Embryonic facial prominence (tissue), 1 donor: ENCODE data around the gene PXN.
"Not testable (repeated sequence)": the region's sequence is repeated elsewhere in the genome, so short reads cannot be mapped to it uniquely, and the experiment has no call there.

ENCODE experiments used
- DNase-seq: peaks from one replicate; pipeline ENCODE4 v3.0.0-alpha.2; 2016; ENCODE audit errors: extremely low spot score

Gene PXN

GRCh38 chr12:120241561-120242274, 23.8 kb downstream of the PXN start:
- DNase-seq, result no peak

- DNase-seq, result no peak
Observed at GRCh38 chr12:120240495-120240833, 25.1 kb downstream of the PXN start.

DNA sequence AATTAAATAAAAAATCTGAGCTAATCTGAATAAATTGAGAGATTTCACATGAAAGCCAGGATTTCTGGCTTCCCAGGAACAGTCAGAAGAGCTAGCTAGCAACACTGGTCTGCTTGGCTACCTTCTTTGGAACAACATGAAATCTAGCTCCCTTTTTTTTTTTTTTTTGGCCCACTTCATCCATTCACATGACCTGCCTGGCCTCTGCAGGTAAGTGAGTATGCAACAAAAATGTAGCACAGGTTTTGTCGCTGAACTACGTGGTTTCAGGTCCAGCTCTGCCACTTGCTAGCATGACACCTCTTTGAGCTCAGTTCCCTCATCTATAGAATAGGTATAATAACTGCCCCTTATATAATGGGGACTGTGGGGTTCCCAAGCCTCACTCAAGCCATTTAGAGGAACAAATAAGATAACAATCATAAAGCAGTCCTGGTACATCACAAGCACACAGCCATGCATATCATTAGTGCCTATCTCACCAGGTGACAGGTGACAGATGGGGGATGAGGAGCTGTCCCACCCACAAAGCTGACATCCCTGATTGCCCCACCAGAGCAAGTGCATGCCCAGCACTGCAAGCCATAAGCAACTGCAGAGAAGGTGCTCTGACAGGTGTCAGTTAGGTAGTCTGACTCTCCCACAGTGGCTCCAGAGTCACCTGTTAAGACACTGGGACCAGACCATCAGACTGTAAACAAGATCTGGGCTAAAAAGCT, 25.6 kb downstream of the PXN start:
- DNase-seq, result no peak

DNA sequence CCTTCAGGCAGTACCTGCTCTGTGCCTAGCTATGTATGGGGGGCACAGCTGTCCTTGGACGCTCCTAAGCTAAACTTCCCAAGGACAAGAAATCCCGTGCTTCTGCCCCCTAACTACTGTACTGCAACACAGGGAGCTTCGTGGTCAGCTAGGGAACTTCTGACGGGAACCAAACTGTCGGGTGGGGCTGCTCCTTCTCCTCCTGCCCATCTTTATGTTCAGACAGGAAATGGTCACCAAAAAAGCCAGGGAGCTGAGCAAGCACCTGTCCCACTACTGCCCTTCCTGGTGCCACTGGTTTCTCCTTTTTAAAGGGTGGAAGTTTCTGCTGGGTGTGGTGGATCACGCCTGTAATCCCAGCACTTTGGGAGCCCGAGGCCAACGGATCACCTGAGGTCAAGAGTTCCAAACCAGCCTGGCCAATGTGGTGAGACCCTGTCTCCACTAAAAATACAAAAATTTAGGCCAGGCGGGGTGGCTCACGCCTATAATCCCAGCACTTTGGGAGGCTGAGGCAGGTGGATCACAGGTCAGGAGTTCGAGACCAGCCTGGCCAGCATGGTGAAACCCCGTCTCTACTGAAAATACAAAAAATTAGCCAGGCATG, 26.6 kb downstream of the PXN start:
- no peak for DNase-seq

GRCh38 chr12:120238217-120238616, 27.3 kb downstream of the PXN start:
- DNase-seq, result no peak

- DNase-seq, result no peak
Observed at GRCh38 chr12:120237360-120238171, 28.0 kb downstream of the PXN start.

GRCh38 chr12:120236809-120237208, 28.7 kb downstream of the PXN start:
- DNase-seq, result not testable (repeated sequence)

- no peak for DNase-seq
Observed at GRCh38 chr12:120235369-120236323, 29.9 kb downstream of the PXN start.

- DNase-seq, result no peak
Observed at GRCh38 chr12:120234643-120235368, 30.7 kb downstream of the PXN start.

DNA sequence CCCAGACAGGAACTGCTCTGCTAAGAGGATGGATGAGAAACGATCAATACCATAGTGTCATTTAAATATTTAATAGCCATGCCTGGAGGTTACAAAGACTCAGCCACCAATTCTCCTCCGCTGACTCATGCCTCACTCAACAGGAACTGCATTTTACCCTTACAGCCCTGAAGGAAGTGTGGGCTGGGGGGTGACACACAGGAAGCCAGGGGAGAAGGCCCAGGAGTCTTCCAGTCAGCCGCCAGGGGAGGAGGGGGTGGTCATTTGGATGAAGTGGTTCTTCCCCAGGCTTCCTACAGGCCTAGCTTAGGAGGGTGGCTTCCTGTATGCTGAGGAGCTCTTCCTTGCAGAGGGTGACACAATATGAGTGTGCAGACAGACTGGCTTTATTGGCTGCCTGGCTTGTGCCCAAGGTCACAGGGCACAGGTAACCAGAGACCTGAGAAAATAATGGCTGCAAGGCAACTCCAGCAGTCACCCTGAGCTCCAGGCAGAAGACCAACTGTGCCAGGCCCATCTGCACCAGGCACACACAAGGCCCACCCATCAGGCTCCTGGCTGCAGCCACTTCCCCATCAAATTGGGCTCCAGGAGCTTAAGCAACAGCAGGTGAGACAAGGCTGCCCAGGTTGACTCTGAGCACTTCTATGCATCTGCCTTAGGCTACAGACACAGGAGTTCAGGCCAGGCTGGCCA, 34.1 kb downstream of the PXN start:
- DNase-seq, result no peak

- no peak for DNase-seq
Observed at GRCh38 chr12:120230974-120231315, 34.6 kb downstream of the PXN start.

GRCh38 chr12:120230326-120230973, 35.1 kb downstream of the PXN start:
- peak; percentile 71 for DNase-seq

DNA sequence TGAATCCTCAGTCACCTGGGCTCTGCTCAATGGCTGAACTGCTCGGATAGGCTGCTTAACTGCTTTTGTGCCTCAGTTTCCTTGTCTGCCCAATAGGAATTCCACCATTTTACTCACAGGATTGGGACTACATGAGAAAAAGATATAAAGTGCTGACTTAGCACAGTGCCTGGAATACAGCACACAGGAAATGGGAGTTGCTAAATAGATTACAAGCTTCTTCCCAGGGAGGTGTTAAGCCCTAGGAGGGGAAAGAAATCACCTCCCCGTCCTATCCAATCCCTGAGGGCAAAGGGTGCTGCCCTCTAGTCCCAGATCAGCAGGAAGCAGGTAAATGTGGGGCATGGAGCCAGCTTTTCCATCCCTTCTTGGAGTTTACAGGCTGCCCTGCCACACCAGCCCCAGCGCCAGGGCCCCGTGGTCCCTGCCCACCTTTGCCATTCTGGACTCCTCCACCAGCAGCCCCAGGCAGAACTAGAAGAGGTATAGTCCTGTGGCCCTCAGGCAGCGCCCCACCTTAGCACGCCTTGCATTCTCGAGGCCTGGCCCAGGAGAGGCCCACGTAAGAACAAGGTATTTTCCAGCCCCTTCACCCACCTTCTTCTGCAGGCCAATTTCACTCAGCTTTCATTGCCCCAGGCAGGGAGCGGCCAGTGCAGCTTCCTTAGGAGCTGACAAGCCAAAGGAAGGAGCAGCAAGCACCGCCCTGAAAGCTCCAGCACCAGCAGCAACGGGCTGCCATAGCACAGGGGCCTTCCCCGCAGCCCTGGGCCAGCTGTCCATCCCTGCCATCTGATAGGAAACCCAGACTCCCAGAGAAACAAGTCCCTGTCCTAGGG, 35.8 kb downstream of the PXN start:
- no peak for DNase-seq

DNA sequence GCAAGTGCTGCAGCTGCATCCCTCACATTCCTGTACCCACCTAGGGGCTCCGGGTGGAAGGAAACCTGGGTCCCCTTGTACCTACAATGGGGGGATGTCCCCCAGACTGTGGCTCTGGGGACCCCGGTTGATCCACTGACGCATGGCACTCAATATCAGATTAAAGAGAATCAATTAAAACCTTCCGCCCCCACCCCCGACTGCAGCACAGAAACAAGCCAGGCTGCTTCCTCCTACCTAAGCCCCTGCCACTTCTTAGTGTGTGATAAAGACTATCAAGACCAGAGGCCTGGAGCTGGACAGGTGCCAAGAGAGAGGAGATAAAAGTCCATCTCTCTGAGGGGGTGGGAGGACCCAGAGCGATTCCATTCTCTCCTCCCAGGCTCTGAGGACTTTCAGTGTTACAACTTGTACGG, 36.5 kb downstream of the PXN start:
- no peak for DNase-seq

DNA sequence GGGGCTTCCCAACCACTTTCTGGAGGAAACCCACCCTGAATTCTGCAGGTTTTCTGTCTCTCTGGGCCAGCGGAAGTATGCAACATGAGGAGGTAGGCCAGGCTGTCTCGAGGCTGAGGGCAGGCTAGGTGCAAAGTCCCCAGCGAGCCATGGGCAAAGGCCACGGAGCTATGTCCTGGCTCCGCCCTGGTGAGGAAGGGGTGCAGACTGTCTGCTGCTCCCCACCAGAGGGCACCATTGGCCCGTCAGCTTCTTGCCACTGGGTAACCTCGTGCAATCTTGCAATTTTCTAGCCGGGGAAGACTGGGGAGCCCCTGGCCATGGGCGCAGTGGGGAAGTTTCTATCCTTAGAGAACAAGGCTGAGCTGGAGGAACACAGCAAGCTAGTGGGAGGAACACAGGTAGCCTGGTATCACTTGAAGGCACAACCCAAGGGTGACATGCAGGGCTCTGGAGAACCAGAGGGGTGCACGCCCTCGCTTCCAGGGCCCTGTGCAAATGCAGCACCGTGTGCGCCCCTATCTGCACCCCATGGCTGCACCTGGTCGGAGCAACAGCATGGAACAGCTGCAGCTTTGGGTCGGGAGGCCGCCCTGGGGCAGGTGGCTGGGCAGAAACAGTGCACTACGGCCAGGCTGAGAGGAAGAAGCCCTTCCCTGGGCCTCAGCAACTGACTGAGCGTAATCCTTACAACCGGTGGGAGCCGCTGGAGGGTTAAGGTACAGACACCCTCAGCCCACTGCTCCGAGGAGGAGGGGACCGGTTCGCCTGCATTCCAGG, 37.0 kb downstream of the PXN start:
- peak; percentile 63 for DNase-seq

GRCh38 chr12:120228041-120228290, 37.6 kb downstream of the PXN start:
- DNase-seq, result no peak

DNA sequence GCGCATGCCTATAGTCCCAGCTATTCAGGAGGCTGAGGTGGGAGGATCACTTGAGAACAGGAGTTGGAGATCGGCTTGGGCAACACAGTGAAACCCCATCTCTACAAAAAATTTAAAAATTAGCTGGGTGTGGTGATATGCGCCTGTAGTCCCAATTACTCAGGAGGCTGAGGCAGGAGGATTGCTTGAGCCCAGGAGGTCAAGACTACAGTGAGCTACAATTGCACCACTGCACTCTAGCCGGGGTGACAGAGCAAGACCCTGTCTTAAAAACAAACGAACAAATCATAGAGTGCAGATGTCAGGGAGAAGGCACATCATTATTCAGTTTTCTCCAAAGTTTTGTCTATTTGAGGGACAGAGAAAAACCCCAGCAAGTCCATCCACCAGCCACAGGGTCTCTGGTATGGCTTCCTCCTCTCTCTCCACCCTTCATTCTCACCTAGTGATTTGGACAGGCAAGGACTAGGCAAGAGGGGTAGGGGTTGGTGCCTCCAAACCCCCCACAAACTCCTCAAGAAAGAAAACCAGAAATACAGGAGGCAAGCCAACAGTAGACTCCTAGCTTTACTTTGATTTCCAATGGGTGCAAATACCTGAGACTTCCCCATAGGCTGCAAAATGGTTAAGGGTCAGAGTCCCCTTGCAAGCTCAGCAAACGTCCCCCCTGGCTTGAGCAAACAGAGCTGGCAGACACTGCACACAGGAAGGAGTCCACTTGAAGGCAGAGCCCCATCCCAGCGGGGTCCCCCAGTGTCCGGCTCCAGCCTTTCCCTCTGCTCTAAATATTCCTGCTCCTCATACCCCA, 38.1 kb downstream of the PXN start:
- DNase-seq, result no peak
